Right lobe of liver (tissue), 6 donors: ENCODE measurements around the gene GRIFIN. TPM values are rescaled to one million over a fixed set of nuclear protein-coding genes. Genes with fewer than 3 reads are reported as not detected.

Source experiments
- ATAC-seq, 4 donors: fragments of 200-7000 bp; cut with Tn5 transposase; one replicate each; pipeline ENCODE4 v1.9.1; 2020; ENCODE audit warnings: mild to moderate bottlenecking in 4 of 4, moderate library complexity in 4 of 4
- DNase-seq, 3 donors: peaks; one replicate each; pipeline ENCODE4 v3.0.0-alpha.2; 2020
- H3K27ac ChIP-seq, 3 donors: fragments of 200-600 bp; one replicate each; pipeline ENCODE4 v1.8.0; 2022
- H3K27me3 ChIP-seq, 2 donors: fragments of 200-600 bp; one replicate each; pipeline ENCODE4 v1.8.0; 2022
- H3K36me3 ChIP-seq, 4 donors: fragments of 200-600 bp; sonication (generic) in 1 of 4; one replicate each; pipeline versions ENCODE4 v1.5.1 to v1.8.0; 2017 to 2022; ENCODE audit warnings: control low read depth in 1 of 4
- H3K4me1 ChIP-seq, 4 donors: fragments of 200-600 bp; sonication (generic) in 1 of 4; one replicate each; pipeline versions ENCODE4 v1.5.1 to v1.8.0; 2017 to 2022; ENCODE audit warnings: control low read depth in 1 of 4
- H3K4me3 ChIP-seq, 3 donors: fragments of 200-600 bp; one replicate each; pipeline ENCODE4 v1.8.0; 2022
- H3K9me3 ChIP-seq, 4 donors: fragments of 200-600 bp; sonication (generic) in 1 of 4; one replicate each; pipeline versions ENCODE4 v1.5.1 to v1.8.0; 2017 to 2022; ENCODE audit warnings: control low read depth in 1 of 4
- CTCF ChIP-seq, 4 donors: fragments of 200-600 bp in 3 of 4; fragments of 450-650 bp in 1 of 4; IDR thresholded peaks; one replicate each; pipeline versions ENCODE4 v1.5.1 to v1.8.0; 2016 to 2022; ENCODE audit warnings: antibody characterized with exemption in 4 of 4, mild to moderate bottlenecking in 2 of 4
- POLR2A ChIP-seq: fragments of 450-650 bp; IDR thresholded peaks from one replicate; pipeline ENCODE4 v1.6.1; 2017; ENCODE audit warnings: antibody characterized with exemption, mild to moderate bottlenecking
- WGBS: methylation state at CpG from one replicate; pipeline ENCODE4 v1.1.6; 2018; ENCODE audit warnings: low coverage, low lambda C conversion rate; ENCODE audit not compliant: insufficient coverage; ENCODE audit errors: missing lambda C conversion rate; 5-methylcytosine and 5-hydroxymethylcytosine counted together
- intact Hi-C, 2 donors: fragments of 100-400 bp; cut with DNase I; formaldehyde crosslinking; loops; one replicate each; pipeline versions ENCODE4 v1.11.2 to v1.14.1; 2022
- total RNA-seq, 6 experiments: library from RNA; depleted of rRNA in 2 of 6; stranded (reverse); fragments of >200 nt in 2 of 6; fragmentation: NEBNext Ultra II Directional in 3 of 6; extraction: Animal tissue kit (Norgen Biotek cat#: 25700) in 3 of 6; gene quantifications; one replicate each; pipeline versions ENCODE4 v1.1.0 to v1.2.4, GENCODE V29; 2016 to 2023
- donor health status: DM: no; HTN: yes; CAD: no.
- donor health status: DM: no; HTN: no; CAD: no.
- donor health status: DM: no; HTN: no; CAD: no.
- donor health status: DM: no; HTN: yes; CAD: no.
- donor health status: DM: no; HTN: yes; CAD: no.

The GRIFIN gene
- total RNA-seq, 6 experiments from 2014 or later: not detected

GRCh38 chr7:2522780-2523433 lies 46.7 kb upstream of the GRIFIN start:
- Histone ChIP-seq H3K27ac (peak overlapping the region in 1 of 3 donors; percentile 38), H3K27me3 (peaks cover 0 to 5% of the 10 kb centered on the region in 2 donors), H3K4me3 (peak overlapping the region in 2 of 3 donors; percentile 13 to 23), H3K9me3 (no peaks in the 10 kb centered on the region), H3K4me1 (peaks cover 0 to 6% (median 0%) of the 10 kb centered on the region in 4 donors), H3K36me3 (no peaks in the 10 kb centered on the region)
- no peak for ATAC-seq
- DNase-seq: no peak
- no peak for TF ChIP-seq CTCF (IDR thresholded peaks at IDR 0.05)
- no peak for TF ChIP-seq POLR2A
- 38% methylated on average over 12 of the region's 19 CpGs for WGBS
- intact Hi-C loops: no loop called here

GRCh38 chr7:2521952-2522591 lies 45.9 kb upstream of the GRIFIN start:
- Histone ChIP-seq H3K27ac (no peak overlapping the region), H3K27me3 (peaks cover 0 to 5% of the 10 kb centered on the region in 2 donors), H3K9me3 (no peaks in the 10 kb centered on the region), H3K36me3 (no peaks in the 10 kb centered on the region), H3K4me3 (peak overlapping the region; percentile 0 to 53 (median 23)), H3K4me1 (peaks cover 0 to 6% (median 0%) of the 10 kb centered on the region in 4 donors)
- ATAC-seq (peak in 2 of 4 donors; percentile 4 to 12), DNase-seq (peak in 1 of 3 donors; percentile 53)
- 10% methylated on average over 6 of the region's 17 CpGs for WGBS
- TF ChIP-seq CTCF (IDR thresholded peaks at IDR 0.05): no peak
- intact Hi-C loops: no loop called here

GRCh38 chr7:2521341-2521745 lies 45.1 kb upstream of the GRIFIN start:
- Histone ChIP-seq H3K27me3 (peaks cover 0 to 5% of the 10 kb centered on the region in 2 donors), H3K4me1 (peaks cover 0 to 6% (median 0%) of the 10 kb centered on the region in 4 donors), H3K4me3 (peak overlapping the region; percentile 23 to 53 (median 34)), H3K27ac (no peak overlapping the region), H3K36me3 (no peaks in the 10 kb centered on the region), H3K9me3 (no peaks in the 10 kb centered on the region)
- ATAC-seq (no peak), DNase-seq (no peak)
- 32% methylated on average over 5 of the region's 21 CpGs for WGBS
- intact Hi-C loops: no loop called here
- no peak for TF ChIP-seq POLR2A
- no peak for TF ChIP-seq CTCF (IDR thresholded peaks at IDR 0.05)

GRCh38 chr7:2520761-2521290 lies 44.6 kb upstream of the GRIFIN start:
- no peak overlapping the region for H3K27ac ChIP-seq
- no peak for DNase-seq
- H3K27me3 ChIP-seq: peaks cover 0 to 5% of the 10 kb centered on the region in 2 donors
- WGBS: 20% methylated on average over 2 of the region's 12 CpGs
- H3K9me3 ChIP-seq: no peaks in the 10 kb centered on the region
- no peak for TF ChIP-seq CTCF (IDR thresholded peaks at IDR 0.05)
- no peak for TF ChIP-seq POLR2A
- no peaks in the 10 kb centered on the region for H3K36me3 ChIP-seq
- H3K4me3 ChIP-seq: peak overlapping the region; percentile 34 to 53 (median 37)
- H3K4me1 ChIP-seq: peaks cover 0 to 6% (median 0%) of the 10 kb centered on the region in 4 donors
- no peak for ATAC-seq
- intact Hi-C loops: no loop called here
